CD4-positive, alpha-beta T cell treated with Interleukin-10 for 1 hour (primary cell): ENCODE measurements around the gene MYL9.

Experiments used
- DNase-seq: peaks from one replicate; pipeline ENCODE4 v3.0.0-alpha.2; 2020

MYL9 gene

DNA sequence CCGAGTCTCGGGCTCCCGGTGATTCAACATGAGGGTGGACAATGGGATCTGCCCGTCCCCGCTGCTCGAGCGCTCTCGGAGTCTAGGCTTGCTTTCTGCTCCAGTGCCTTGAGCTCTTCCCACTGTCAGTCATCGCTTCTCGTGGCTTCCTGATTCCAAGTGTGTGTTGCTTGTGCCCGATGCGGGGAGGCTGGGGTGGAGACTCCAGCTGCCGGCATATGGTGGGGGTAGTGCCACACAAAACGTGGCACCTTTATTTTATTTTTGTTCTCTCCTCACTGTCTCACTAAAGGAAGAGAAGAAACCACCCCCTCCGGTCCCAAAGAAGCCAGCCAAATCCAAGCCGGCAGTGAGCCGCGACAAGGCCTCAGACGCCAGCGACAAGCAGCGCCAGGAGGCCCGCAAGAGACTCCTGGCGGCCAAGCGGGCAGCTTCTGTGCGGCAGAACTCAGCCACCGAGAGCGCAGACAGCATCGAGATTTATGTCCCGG, 14.8 kb upstream of the MYL9 start:
- DNase-seq = no peak

DNA sequence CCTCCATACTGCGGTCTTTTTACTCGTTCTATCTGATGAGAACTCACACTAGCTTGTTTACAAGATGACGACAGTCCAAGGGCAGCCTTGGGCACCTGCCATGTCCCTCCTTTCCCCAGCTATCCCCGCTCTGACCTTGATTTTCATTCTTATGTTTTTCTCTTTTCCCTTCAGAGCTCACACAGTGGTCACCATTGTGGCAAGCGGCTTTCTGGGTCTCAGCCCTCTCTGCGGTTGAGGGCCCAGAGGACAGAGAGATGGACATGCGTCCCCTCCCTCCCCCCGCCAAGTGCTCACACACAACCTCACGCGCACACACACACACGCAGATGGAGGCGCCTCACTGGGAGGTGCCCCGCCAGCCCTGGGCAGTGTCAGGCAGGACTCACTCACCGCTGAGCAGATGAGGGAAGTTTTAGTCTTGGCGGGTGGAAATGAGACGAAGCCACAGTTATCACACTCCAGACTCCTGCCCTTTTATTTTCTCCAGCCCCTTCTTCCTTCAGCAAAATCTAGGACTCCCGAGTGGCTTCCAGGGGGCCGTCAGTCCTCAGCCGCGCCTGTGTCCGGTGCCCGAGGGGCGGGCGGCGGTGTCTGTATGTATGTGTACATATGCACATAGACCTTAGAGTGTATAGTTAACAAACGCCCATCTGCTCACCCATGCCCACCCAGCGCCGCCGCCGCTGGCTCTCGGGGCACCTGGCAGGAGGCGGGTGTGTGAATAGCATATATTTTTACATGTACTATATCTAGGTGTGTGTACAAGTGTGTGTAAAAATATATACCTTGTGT, 13.8 kb upstream of the MYL9 start:
- no peak for DNase-seq

DNA sequence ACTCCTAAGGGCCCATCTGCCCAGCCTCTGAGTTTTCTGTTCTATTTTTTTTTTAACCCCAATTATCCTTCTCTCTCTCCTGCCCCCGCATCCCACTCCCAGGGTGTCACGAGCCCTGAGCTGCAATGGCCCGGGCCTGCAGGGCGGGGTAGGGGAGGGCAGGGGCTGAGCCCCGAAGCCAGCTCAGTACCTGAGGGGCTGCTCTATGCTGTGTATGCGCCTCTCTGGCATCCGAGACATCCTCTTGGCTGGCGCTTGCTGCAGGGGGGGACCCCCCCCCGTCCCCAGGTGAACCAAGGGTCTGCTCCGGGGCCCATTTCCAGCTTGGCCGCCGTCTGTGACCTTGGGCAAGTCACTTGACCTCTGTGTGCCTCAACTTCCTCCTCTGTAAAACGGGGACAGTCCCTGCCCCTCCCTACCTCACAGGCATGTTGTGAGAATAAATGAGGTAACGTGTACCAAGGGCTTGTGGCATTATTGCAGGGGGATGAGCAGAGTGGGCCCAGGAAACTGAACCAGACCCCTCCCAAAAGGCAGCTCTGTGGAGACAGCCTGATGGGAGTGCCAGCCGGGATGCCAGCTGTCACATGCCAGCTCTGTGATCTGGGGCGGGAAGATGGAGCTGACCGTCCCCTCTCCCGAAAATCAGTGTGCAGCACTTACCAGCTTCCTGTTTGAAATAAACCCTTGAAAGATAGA, 13.0 kb upstream of the MYL9 start:
- DNase-seq = no peak

DNA sequence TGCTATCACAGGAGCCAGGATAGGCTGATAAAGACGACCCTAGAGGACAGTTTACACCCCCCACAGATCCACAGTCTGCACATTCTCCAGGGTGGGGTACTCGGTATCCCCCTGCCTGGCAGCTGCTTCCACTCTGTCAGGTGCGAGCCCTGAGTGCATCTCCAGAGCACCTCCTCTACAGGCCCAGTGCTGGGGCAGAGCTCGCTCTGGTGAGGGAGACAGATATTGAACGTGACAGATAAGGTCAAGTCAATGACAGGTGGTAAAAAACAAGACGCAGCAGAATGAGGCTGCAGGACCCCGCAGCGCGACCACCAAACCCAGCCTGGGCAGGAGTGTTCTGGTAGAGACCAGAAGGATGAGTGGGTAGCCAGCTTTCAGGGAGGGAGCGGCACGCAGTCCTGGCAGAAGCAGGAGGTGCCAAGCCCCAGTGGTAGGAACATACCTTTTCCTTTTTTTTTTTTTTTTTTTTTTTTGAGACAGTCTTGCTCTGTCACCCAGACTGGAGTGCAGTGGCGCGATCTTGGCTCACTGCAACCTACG, 12.4 kb upstream of the MYL9 start:
- no peak for DNase-seq

DNA sequence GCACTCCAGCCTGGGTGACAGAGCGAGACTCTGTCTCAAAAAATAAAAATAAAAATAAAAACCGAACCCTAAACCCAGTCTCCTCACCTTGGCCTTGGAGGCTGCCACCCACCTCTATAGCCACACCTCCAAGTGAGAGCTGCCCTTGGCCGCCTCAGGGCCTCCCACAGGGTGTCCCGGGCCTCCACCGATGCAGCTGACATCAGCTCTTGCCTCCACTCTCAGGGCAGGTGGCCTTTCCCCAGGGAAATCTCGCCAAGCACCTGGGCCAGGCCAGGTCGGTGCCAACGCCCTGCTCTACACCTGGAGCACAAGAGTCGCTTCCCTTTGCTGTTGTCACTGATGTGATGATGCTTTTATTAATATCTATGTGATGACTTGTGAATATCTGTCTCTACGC, 8.9 kb upstream of the MYL9 start:
- no peak for DNase-seq

DNA sequence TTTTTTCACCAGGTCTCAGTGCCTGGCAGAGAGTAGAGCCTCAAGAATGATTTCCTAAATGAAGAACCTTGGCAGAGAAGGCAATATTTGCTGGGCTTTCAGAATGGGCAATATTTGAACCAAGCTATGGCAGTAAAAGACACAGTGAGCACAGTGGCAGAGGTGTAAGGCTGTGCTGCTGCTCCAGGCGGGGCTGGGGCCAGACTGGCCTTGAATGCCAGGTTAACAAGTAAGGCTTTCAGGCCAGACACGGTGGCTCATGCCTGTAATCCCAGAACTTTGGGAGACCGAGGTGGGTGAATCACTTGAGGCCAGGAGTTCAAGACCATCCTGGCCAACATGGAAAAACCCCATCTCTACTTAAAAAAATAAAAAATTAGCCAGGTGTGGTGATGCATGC, 8.5 kb upstream of the MYL9 start:
- no peak for DNase-seq

DNA sequence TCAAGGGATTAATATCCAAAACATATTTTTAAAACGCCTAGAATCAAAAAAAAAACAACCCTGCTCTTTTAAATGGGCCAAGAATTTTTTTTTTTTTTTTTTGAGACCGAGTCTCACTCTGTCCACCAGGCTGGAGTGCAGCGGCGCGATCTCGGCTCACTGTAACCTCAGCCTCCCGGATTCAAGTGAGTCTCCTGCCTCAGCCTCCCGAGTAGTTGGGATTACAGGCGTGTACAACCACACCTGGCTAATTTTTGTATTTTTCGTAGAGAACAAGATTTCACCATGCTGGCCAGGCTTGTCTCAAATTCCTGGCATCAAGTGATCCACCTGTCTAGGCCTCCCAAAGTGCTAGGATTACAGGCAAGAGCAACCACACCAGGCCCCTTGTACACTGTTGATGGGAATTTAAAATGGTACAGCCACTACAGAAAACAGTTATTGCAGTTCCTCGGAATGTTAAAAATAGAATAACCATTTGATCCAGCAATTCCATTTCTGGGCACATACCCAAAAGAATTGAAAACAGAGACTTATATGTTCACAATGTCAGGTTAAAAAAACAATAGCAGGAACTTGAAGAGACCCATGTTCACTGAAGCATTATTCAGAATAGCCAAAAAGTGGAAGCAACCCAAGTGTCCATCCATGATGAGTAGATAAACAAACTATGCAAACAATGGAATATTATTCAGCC, 3.1 kb upstream of the MYL9 start:
- DNase-seq = no peak

DNA sequence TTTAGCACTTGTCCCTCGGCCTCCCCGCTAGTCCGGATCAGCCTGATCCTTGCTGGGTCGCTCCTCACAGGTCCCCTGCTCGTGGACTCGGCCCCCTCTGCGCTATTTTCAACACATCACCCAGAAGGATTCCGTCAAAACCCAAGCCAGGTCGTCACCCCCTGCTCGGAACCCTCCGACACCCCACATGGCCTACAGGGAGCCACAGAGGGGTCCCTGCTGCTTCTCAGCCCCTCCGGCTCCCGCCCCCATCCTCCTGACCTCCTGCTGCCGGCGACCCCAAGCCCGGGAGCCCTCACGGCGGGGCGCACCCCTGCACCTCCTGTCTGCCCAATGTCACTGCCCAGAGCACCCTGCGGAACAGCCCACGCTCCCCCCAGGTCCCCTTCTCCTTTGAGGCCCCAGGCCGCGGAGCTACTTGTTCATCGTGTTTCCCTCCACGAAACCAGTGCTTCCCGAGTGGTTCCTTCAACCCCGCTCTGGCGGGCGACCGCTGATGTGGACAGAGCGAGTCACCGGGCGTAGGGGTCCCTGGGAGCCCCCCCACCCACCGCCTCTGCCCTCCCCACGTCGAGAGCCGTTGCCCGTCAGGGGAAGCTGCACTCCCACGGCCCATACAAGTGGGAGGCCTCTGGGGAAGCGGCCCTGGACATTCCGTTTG, 638 bp upstream of the MYL9 start:
- DNase-seq = no peak

DNA sequence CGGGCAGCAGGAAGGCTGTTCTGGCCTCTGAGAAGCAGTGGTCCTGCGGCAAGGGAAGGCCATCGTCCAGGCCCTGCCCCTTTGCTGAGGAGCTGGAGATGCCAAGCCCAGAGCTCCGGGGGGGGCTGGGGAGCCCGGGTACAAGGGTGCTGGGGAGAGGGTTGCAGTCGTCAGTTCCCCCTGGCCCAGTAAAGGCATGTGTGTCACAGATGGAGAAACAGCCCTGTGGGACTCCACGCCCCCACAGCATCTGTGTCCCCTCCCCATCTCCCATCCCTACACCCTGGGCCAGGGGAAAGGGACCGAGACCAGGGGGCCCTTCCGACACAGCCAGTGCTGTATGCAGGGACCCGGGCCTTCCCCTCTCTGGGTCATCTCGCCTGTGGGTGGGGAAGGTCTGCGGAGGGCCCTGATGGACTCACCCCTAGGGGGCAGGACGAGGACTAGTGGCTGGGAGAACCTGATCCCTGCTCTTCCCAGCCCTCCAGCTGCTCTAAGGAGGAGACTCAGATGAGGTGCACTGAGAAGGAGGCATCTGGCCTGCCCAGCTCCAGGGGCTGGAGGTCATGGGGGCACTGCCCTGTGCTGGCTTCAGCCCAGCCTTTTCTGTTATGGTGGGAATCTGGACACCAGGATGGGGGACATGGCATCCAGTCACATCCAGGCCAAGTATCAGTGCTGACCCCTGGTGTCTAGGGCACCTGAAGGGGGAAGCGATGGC, 609 bp downstream of the MYL9 start:
- no peak for DNase-seq

DNA sequence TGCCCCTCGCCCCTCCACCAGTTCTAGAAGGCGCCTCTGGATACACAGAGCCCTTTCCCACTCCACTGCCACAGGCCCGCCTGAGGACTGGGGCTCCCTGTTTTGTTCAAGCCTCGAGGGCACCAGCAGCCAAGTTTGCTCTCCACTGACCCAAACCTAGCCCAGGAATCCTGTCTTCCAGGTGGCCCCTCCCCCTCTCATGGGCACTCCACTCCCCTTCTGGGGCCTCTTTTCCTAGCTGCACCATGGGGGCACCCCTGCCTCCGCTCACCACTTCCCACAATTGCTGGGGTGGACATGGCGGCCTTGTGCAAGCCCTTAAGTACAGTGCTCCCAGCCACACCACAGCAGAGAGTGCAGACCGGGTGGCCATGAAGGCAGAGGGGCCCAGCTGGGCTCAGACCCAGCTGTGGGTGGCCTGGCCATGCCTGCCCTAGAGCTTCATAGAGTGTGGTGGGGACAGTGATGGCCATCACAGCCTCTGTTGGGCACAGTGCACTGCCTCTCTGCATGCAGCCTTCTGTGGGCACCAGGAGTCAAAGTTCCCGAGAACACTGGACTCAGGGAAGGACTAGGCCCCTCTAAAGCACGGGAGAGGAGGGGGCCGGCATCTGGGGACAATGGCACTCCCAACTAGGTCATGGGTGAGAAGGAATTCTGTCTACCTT, 1.3 kb downstream of the MYL9 start:
- no peak for DNase-seq

DNA sequence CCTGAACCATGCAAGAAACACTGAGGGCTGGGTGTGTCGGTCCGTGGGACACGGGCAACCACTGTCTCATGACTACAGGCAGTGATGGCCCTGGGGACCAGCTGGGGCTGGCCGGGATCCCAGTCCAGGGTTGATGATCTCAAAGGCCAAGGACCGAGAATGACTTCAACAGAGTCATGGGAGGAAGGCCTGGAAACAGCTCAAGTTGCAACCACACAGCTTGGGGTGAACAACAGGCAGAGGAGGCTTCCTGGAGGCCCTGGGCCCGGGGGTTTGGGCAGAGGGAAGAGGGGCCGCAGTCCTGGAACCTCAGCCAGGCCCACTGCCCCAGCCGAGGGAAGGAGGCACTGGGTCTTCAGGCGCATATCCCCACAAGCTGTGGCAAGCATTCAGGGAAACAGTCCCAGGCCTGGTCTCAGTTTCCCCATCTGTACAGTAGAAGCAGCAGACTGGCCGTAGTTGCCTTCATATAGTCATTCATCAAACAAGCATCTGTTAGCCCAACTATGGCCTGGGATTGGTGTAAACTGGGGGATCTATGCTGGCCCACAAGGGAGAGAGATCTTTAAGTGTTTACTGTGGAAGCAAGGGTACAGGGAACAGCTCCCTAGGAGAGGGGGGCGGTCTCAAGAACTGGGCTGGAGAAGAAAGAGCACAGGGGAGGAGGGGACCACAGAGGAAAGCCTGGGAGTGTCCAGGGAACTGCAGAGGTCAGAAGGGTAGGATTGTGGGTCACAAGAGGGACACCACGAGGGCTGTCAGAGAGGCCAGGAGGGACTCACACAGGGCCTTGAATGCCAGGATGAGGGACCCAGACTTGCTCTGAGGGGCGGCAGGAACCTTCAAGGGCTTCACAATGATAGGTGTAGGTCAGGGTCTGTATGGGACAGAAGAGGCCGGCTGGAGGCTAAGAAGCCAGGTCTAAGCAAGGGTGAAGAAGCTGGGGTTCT, 2.1 kb downstream of the MYL9 start:
- no peak for DNase-seq

DNA sequence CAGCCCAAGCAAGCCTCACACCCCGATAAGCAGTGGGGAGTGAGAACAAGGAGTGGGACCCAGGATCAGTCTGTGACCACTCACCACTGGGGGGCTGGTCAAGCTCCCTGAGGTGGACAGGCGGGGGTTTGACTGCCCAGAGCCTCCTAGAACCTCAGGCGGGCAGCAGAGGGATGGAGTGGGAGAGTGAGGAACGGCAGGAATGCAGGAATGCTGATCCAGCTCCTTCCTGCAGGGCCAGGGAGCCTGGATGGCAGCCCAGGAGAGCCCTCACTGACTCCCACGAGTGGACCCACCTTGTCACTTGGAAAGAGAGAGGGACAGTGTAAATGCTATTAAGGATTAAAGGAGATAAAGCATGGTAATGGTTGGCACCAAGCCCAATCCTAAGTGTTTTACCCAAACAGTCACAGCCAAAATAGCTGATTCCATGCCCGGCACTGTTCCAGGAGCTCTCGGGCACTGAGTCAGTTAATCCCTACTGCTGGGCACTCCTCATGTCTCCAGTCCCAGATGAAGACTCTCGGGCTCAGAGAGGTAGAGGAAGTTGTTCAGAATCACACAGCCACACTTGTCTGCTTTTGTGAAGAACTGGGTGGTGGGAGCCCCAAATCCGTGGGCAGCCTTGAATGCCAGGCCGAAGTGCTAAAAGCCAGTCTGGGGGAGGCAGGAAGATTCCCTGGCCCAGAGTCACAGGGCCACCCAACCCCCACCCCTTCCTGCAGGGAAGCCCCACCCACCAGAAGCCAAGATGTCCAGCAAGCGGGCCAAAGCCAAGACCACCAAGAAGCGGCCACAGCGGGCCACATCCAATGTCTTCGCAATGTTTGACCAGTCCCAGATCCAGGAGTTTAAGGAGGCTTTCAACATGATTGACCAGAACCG, 3.1 kb downstream of the MYL9 start:
- no peak for DNase-seq

DNA sequence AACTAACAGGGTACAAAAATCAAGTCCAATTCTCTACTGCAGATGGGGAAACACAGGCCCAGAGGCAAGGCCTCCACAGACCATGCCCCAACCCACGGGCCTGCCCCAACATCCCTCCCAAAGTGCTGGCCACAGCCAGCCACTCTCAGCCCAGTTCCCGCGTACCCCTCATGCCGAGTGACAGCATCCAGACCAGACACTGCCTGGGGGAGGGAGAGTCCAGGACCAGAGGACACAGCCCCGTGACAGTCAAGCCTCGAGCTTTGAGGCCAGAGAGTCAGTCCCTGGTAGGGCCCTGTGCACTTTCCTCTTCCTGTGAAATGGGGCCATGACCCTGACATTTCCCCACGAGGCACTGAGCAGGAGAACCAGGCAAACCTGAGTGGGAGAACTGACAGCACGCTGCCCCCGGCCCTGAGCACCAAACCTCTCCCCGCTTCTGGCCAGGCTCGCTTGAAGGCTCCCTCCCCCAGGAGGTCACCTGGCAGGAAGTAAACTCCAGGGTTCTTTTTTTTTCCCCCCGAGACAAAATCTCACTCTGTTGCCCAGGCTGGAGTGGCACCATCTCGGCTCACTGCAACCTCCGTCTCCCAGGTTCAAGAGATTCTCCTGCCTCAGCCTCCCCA, 4.9 kb downstream of the MYL9 start:
- no peak for DNase-seq

DNA sequence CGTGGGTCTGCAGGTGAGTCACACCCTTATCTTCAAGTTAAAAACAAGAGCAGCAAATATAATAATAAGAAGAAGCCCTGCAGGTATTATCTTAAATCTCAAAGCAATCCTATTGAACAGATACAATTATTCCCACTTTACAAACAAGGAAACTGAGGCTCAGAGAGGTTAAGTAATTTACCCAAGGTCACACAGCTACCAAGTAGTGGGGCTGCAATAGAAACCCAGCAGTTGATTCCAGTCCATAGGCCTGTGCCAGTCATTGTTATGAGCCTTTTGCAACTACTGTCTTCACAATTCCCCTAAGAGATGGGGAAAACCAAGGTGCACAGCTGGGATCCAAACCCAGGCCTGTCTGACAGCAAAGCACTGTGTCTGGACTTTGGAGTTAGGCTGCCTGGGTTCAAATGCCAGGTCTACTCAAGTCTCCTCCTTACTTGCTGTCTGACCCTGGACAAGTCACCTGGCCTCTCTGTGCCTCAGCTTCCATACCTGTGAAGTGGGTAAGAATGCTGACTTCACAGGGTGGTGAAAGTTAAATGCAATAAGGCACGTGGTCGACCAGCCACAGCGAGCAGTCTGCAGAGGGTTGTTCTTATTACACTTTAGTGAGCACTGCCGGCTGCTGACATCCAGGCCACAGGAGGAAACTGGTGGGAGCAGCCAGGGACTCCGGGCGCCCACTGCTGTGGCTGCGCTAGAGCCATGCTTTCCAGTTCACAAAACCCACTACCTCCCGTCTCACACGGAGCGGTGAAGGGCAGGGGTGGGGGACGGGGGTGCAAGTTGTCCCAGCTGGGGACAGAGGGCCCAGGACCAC, 6.1 kb downstream of the MYL9 start:
- no peak for DNase-seq

DNA sequence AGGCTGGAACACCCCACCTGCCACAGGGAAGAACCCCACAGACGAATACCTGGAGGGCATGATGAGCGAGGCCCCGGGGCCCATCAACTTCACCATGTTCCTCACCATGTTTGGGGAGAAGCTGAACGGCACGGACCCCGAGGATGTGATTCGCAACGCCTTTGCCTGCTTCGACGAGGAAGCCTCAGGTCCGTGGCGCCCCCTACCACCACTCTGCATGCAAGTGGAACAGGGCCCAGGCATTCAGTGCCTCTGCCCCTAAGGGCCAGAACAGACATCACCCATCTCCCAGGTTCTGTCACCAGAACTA, 6.6 kb downstream of the MYL9 start:
- no peak for DNase-seq

DNA sequence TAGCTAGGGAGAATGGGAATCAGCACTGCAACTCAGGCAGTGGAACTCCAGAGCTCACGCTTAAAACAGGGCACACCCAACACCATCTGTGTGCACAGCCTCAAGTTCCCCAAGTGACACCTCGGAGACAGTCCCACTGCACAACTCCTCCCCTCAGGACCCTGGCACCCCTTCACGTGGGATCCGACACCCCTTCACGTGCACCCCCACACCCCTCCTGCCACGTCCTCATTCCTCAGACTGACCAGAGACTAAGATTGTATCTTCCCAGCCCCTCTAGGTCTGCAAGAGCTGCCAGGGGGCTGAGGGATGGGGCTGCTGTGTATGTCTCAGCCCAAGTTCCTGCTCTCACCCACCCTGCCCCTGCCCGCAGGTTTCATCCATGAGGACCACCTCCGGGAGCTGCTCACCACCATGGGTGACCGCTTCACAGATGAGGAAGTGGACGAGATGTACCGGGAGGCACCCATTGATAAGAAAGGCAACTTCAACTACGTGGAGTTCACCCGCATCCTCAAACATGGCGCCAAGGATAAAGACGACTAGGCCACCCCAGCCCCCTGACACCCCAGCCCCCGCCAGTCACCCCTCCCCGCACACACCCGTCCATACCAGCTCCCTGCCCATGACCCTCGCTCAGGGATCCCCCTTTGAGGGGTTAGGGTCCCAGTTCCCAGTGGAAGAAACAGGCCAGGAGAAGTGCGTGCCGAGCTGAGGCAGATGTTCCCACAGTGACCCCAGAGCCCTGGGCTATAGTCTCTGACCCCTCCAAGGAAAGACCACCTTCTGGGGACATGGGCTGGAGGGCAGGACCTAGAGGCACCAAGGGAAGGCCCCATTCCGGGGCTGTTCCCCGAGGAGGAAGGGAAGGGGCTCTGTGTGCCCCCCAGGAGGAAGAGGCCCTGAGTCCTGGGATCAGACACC, 7.6 kb downstream of the MYL9 start:
- no peak for DNase-seq

DNA sequence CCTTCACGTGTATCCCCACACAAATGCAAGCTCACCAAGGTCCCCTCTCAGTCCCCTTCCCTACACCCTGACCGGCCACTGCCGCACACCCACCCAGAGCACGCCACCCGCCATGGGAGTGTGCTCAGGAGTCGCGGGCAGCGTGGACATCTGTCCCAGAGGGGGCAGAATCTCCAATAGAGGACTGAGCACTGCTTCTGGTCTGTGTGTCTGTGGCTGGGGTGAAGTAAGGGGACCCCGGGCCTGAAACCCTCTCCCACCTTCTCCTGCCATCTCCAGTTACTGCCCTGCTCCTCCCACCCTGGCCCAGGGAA, 8.3 kb downstream of the MYL9 start:
- no peak for DNase-seq
